ENCODE data around the gene TMED6. TPM values are rescaled to one million over a fixed set of nuclear protein-coding genes. Genes with fewer than 3 reads are reported as not detected.
A peak's percentile ranks its signal among the peaks of the same experiment; 100 is the strongest.
"Not testable (repeated sequence)": the region's sequence is repeated elsewhere in the genome, so short reads cannot be mapped to it uniquely, and the experiment has no call there.

The TMED6 gene
- total RNA-seq, 1 experiment from 2014 or later = not detected

GRCh38 chr16:69373019-69373418 is 21.4 kb upstream of the TMED6 start:
- Histone ChIP-seq H3K4me3 (no peak overlapping the region), H3K4me1 (no peaks in the 10 kb centered on the region), H3K36me3 (peaks cover 28% of the 10 kb centered on the region), H3K9me3 (replicated peaks) (no peaks in the 10 kb centered on the region), H3K27me3 (no peaks in the 10 kb centered on the region), H3K27ac (no peak overlapping the region)
- no peak for DNase-seq

GRCh38 chr16:69371564-69371963 is 20.0 kb upstream of the TMED6 start:
- no peaks in the 10 kb centered on the region for H3K9me3 ChIP-seq (replicated peaks)
- no peaks in the 10 kb centered on the region for H3K4me1 ChIP-seq
- H3K27me3 ChIP-seq = no peaks in the 10 kb centered on the region
- H3K4me3 ChIP-seq = no peak overlapping the region
- DNase-seq = no peak
- H3K27ac ChIP-seq = no peak overlapping the region
- H3K36me3 ChIP-seq = peaks cover 36% of the 10 kb centered on the region

- Histone ChIP-seq H3K36me3 (peaks cover 39% of the 10 kb centered on the region), H3K27me3 (no peaks in the 10 kb centered on the region), H3K27ac (no peak overlapping the region), H3K4me1 (no peaks in the 10 kb centered on the region), H3K4me3 (no peak overlapping the region), H3K9me3 (replicated peaks) (no peaks in the 10 kb centered on the region)
- no peak for DNase-seq
Measured at GRCh38 chr16:69368866-69369265, 17.3 kb upstream of the TMED6 start.

GRCh38 chr16:69367980-69368379 is 16.4 kb upstream of the TMED6 start:
- Histone ChIP-seq H3K36me3 (peaks cover 39% of the 10 kb centered on the region), H3K4me1 (no peaks in the 10 kb centered on the region), H3K9me3 (replicated peaks) (no peaks in the 10 kb centered on the region), H3K4me3 (no peak overlapping the region), H3K27me3 (no peaks in the 10 kb centered on the region), H3K27ac (no peak overlapping the region)
- DNase-seq = no peak

GRCh38 chr16:69366431-69366830 is 14.8 kb upstream of the TMED6 start:
- Histone ChIP-seq H3K4me1 (no peaks in the 10 kb centered on the region), H3K27me3 (no peaks in the 10 kb centered on the region), H3K9me3 (replicated peaks) (no peaks in the 10 kb centered on the region), H3K36me3 (peaks cover 34% of the 10 kb centered on the region), H3K27ac (no peak overlapping the region), H3K4me3 (no peak overlapping the region)
- no peak for DNase-seq

- no peaks in the 10 kb centered on the region for H3K27me3 ChIP-seq
- no peak for DNase-seq
- peaks cover 34% of the 10 kb centered on the region for H3K36me3 ChIP-seq
- H3K4me3 ChIP-seq = no peak overlapping the region
- H3K4me1 ChIP-seq = no peaks in the 10 kb centered on the region
- H3K9me3 ChIP-seq (replicated peaks) = no peaks in the 10 kb centered on the region
- H3K27ac ChIP-seq = no peak overlapping the region
Measured at GRCh38 chr16:69365901-69366300, 14.3 kb upstream of the TMED6 start.

GRCh38 chr16:69364088-69364487 is 12.5 kb upstream of the TMED6 start:
- Histone ChIP-seq H3K4me3 (no peak overlapping the region), H3K4me1 (no peaks in the 10 kb centered on the region), H3K9me3 (replicated peaks) (no peaks in the 10 kb centered on the region), H3K27ac (no peak overlapping the region), H3K36me3 (peaks cover 20% of the 10 kb centered on the region), H3K27me3 (no peaks in the 10 kb centered on the region)
- DNase-seq = no peak

- no peaks in the 10 kb centered on the region for H3K27me3 ChIP-seq
- no peak for DNase-seq
- H3K9me3 ChIP-seq (replicated peaks) = no peaks in the 10 kb centered on the region
- no peak overlapping the region for H3K27ac ChIP-seq
- H3K4me3 ChIP-seq = no peak overlapping the region
- H3K36me3 ChIP-seq = peaks cover 19% of the 10 kb centered on the region
- H3K4me1 ChIP-seq = no peaks in the 10 kb centered on the region
Measured at GRCh38 chr16:69363281-69363717, 11.7 kb upstream of the TMED6 start.

- H3K27me3 ChIP-seq; DNase-seq; H3K36me3 ChIP-seq; H3K9me3 ChIP-seq (replicated peaks); H3K4me1 ChIP-seq; H3K27ac ChIP-seq; H3K4me3 ChIP-seq: not testable (repeated sequence)
Measured at GRCh38 chr16:69360070-69360469, 8.5 kb upstream of the TMED6 start.

GRCh38 chr16:69350536-69351133 is 951 bp downstream of the TMED6 start:
- no peaks in the 10 kb centered on the region for H3K27me3 ChIP-seq
- no peak overlapping the region for H3K27ac ChIP-seq
- no peaks in the 10 kb centered on the region for H3K36me3 ChIP-seq
- no peaks in the 10 kb centered on the region for H3K9me3 ChIP-seq (replicated peaks)
- DNase-seq = no peak
- no peaks in the 10 kb centered on the region for H3K4me1 ChIP-seq
- no peak overlapping the region for H3K4me3 ChIP-seq

GRCh38 chr16:69349536-69349935 is 2.0 kb downstream of the TMED6 start:
- H3K9me3 ChIP-seq (replicated peaks) = no peaks in the 10 kb centered on the region
- H3K27me3 ChIP-seq = no peaks in the 10 kb centered on the region
- no peak overlapping the region for H3K4me3 ChIP-seq

GRCh38 chr16:69348222-69348621 is 3.4 kb downstream of the TMED6 start:
- Histone ChIP-seq H3K4me1 (no peaks in the 10 kb centered on the region), H3K27ac (no peak overlapping the region), H3K36me3 (no peaks in the 10 kb centered on the region; the same call in 1 of the 2 replicates), H3K27me3 (no peaks in the 10 kb centered on the region), H3K9me3 (replicated peaks) (no peaks in the 10 kb centered on the region), H3K4me3 (no peak overlapping the region)
- no peak for DNase-seq

More at GRCh38 chr16:69349536-69349935, 2.0 kb downstream of the TMED6 start:
- Histone ChIP-seq H3K4me1 (no peaks in the 10 kb centered on the region), H3K36me3 (no peaks in the 10 kb centered on the region), H3K27ac (no peak overlapping the region)
- no peak for DNase-seq

- no peak for DNase-seq
- Histone ChIP-seq H3K36me3 (peaks cover 15% of the 10 kb centered on the region), H3K4me1 (no peaks in the 10 kb centered on the region), H3K27ac (no peak overlapping the region), H3K9me3 (replicated peaks) (no peaks in the 10 kb centered on the region), H3K4me3 (no peak overlapping the region), H3K27me3 (no peaks in the 10 kb centered on the region)
Measured at GRCh38 chr16:69346683-69347082, 4.9 kb downstream of the TMED6 start.

GRCh38 chr16:69345923-69346322 is 5.7 kb downstream of the TMED6 start:
- H3K4me1 ChIP-seq = no peaks in the 10 kb centered on the region
- H3K27me3 ChIP-seq = no peaks in the 10 kb centered on the region
- no peak overlapping the region for H3K27ac ChIP-seq
- H3K4me3 ChIP-seq = no peak overlapping the region
- H3K9me3 ChIP-seq (replicated peaks) = no peaks in the 10 kb centered on the region
- peaks cover 21% of the 10 kb centered on the region for H3K36me3 ChIP-seq
- no peak for DNase-seq

GRCh38 chr16:69344171-69344570 is 7.4 kb downstream of the TMED6 start:
- H3K27me3 ChIP-seq = no peaks in the 10 kb centered on the region
- no peaks in the 10 kb centered on the region for H3K9me3 ChIP-seq (replicated peaks)
- no peak overlapping the region for H3K4me3 ChIP-seq
- H3K27ac ChIP-seq = no peak overlapping the region
- DNase-seq = no peak
- 0 out of 2 replicates have a peak, but pooled peaks cover 3% of the 10 kb centered on the region for H3K4me1 ChIP-seq
- peaks cover 22% of the 10 kb centered on the region for H3K36me3 ChIP-seq

- Histone ChIP-seq H3K27me3 (no peaks in the 10 kb centered on the region), H3K9me3 (replicated peaks) (no peaks in the 10 kb centered on the region), H3K27ac (peak overlapping the region; percentile 96), H3K4me3 (peak overlapping the region; percentile 99), H3K4me1 (0 out of 2 replicates have a peak, but pooled peaks cover 3% of the 10 kb centered on the region), H3K36me3 (peaks cover 22% of the 10 kb centered on the region)
- no peak for DNase-seq
Measured at GRCh38 chr16:69340095-69340644, 11.4 kb downstream of the TMED6 start.

All from SJCRH30 (cell line).